SW 1271 (cell line): ENCODE data around the gene NDUFS7.
"Not testable (repeated sequence)": the region's sequence is repeated elsewhere in the genome, so short reads cannot be mapped to it uniquely, and the experiment has no call there.

ENCODE experiments used
- DNase-seq, 2 experiments: peaks; one replicate each; lab custom pipeline; 2025; lab: John Stamatoyannopoulos, UW

The NDUFS7 gene

DNA sequence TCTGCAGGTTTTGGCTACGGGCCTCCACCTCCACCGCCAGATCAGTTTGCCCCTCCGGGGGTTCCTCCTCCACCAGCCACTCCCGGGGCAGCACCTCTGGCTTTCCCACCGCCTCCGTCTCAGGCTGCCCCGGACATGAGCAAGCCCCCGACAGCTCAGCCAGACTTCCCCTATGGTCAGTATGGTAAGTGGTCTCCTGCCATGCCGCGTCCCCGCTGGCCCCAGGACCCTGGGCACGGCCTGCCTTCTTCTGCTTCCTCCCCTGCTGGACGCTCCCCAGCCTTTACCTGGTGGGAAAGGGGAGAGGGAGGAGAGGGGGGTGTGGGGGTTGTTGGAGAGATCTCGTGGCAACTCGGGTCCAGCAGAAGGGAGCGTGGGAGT lies 48.8 kb downstream of the NDUFS7 start:
- no peak for DNase-seq

- DNase-seq, result no peak
Observed at GRCh38 chr19:1433119-1434039, 49.7 kb downstream of the NDUFS7 start.

DNA sequence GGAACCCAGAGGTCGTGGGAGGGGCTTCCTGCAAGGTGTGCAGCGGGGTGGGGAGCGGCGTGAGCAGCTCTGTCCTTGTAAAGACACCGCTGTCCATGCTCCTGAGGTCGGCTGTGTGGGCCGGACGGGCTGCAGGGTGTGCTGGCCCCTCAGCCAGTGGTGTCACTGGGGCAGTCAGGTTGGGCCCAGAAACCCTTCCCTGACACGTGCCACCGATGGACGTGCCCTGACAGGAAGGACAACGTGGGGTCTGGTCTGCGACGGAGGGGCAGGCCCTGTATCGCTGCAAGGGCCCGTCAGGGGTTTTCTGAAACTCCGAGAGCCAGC lies 50.3 kb downstream of the NDUFS7 start:
- DNase-seq, result no peak

GRCh38 chr19:1434577-1435060 lies 50.9 kb downstream of the NDUFS7 start:
- DNase-seq, result no peak

DNA sequence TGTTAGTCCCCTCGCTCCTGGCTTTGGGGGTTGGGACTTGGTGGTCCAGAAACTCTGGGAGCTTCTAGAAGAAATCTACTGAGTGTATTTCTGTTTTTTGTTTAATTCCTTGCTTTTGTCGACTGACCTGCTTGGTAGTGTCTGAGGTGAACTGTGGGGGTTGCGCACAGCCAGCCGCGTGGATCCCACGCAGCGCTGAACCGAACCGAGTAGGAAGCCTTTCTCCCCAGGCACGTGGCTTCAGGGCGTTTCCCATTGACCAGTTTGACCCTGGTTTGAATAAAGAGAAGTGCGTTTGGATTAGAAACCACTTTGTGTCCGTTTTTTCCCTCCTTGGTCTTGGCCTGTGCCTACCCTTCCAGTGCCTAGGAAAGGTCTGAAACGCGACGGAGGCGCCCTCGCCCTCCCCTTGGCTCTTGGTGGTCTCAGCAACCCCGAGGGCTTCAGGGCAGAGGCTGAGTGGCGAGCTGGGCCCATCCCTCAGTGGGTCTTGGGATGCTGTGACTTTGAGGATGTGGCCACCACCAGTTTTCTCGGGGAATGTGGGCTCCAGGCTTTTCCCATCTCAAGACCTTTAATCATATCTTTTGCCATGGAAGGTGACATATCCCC lies 51.8 kb downstream of the NDUFS7 start:
- no peak for DNase-seq

DNA sequence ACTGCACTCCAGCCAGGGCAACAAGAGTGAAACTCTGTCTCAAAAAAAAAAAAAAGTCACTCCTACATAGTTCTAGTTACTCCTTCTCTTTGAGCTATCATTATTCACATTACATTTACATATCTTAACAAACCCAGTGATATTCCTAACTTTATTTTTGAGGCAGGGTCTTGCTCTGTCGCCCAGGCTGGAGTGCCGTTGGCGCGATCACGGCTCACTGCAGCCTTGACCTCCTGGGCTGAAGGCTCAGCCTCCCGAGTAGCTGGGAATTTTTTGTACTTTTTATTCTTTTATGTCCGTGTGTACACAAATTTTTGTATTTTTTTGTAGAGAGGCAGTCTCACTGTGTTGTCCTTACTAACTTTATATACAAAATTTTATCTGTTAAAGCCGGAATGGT lies 53.9 kb downstream of the NDUFS7 start:
- DNase-seq, result no peak

- peak; percentile 76 to 87 for DNase-seq
Observed at GRCh38 chr19:1438035-1438932, 54.6 kb downstream of the NDUFS7 start, which contains the start of gene RPS15. RPS15 (plus strand) TSS chr19:1438396; CDS start chr19:1438426, 30 bp downstream.

- DNase-seq, result no peak
Observed at GRCh38 chr19:1438933-1439354, 55.2 kb downstream of the NDUFS7 start.

GRCh38 chr19:1439525-1440417 lies 56.1 kb downstream of the NDUFS7 start:
- DNase-seq, result not testable (repeated sequence)

DNA sequence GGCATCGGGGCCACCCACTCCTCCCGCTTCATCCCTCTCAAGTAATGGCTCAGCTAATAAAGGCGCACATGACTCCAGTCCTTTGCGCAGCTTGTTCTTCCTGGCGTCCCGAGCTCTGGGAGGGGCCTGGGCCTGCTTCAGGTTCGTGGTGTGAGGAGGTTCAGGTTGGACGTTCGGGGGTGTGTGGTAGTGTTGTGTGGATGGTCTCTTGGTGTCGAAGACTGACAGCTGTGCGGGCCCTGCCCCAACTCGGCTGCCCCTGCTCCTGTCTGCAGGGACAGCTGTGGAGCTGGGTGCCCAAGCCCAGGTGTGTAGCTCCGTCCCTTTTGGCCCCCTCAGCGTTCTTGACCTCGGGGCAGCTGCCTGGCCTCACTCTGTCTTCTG lies 56.7 kb downstream of the NDUFS7 start:
- DNase-seq, result no peak

DNA sequence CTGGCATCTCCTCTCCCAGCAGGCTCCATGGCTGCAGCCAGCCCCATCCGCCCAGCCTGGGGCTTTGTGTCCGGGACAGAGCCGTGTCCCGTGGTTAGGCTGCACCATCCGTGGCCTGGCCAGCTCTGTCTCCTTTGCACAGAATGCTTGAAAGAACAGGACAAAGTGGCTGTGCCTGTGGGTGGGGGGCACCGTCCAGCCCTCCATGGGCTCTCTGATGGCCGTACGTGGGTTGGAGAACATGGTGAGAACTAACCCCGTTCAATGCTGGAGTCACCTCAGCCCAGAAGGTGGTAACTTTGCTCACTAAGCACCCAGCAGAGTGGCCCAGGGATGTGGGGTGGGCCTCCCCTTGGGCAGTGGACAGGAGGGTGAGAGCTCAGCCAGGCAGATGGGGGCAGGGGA lies 57.3 kb downstream of the NDUFS7 start:
- no peak for DNase-seq

- no peak for DNase-seq
Observed at GRCh38 chr19:1441677-1442438, 58.2 kb downstream of the NDUFS7 start.
